ENCODE data around the gene SFXN5.

SFXN5 gene

DNA sequence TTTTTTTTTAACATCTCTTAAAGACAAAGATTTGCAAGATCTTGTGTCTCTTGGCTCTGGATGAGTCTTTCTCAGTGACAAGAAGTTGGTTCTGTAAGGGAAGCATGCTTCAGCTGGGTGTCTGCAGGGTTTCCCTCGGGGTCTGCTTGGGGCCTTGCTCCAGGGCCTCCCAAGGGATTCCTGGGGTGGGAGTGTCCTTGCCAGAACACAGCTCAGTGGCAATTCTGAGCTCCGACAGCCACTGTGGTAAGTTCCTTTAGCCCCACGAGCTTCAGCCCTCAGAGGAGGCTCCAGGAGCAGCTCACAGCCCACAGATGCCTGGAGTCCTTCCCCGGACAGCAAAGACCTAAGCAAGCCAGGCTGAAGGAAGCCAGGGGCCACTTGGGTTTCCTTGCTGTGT is 101.8 kb downstream of the SFXN5 start:
- DNase-seq = no peak

DNA sequence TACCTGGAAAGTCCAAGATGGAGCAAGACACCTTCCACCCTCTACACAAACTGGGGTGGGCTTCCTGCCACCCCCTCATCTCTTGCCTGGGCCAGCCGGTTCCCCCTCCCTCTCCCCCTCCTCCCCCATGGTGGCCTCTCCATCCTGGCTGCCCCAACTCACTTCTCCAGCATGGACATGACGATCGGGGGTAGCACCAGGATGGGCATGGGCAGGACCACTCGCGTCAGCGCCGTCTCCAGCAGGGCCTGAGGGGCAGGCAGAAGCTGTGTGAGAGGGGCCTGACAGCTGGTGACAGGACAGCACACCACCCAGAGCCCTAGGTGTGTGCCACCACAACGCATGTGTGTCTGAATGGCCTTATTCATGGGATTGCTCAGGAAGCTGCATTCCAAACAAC is 103.2 kb downstream of the SFXN5 start:
- no peak for DNase-seq

GRCh38 chr2:72965770-72966450 is 105.6 kb downstream of the SFXN5 start:
- no peak for DNase-seq

GRCh38 chr2:72965016-72965415 is 106.5 kb downstream of the SFXN5 start:
- no peak for DNase-seq

- no peak for DNase-seq
Measured at GRCh38 chr2:72964146-72964525, 107.4 kb downstream of the SFXN5 start.

DNA sequence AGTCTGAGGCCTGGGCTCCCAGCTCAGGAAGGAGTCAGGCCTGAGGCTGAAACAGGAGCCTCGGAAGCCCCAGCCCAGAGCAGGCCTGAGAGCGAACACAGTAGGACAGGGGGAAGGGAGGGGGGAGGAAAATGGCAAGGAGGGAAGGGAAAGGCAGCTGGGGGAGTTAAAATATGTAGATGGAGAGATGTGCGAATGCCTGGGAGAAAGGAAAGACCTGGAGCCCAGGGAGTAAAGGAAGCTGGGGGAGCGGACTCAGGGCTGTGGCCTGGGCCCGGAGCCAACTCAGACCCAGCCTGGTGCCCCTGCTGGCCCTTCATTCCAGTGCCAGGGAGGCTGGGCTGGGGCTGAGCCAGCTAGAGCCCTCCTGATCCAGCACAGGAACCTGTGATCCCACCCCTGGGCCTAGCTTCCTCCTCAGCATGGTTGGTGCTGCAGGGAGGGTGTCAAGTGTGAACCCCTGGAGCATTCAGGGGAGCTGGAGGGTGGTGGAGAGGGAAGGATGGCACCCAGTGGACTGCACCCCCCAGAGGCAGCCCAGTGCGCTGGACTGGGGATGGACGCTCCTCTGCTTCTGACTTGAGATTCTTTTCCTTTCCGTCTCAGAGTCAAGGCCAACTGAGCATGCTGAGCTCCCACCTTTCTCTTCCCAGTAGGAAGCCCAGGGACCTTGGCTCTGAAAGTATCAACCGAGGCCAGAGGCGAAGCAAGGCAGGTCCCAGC is 107.9 kb downstream of the SFXN5 start:
- no peak for DNase-seq

- no peak for DNase-seq
Measured at GRCh38 chr2:72962911-72963310, 108.6 kb downstream of the SFXN5 start.

DNA sequence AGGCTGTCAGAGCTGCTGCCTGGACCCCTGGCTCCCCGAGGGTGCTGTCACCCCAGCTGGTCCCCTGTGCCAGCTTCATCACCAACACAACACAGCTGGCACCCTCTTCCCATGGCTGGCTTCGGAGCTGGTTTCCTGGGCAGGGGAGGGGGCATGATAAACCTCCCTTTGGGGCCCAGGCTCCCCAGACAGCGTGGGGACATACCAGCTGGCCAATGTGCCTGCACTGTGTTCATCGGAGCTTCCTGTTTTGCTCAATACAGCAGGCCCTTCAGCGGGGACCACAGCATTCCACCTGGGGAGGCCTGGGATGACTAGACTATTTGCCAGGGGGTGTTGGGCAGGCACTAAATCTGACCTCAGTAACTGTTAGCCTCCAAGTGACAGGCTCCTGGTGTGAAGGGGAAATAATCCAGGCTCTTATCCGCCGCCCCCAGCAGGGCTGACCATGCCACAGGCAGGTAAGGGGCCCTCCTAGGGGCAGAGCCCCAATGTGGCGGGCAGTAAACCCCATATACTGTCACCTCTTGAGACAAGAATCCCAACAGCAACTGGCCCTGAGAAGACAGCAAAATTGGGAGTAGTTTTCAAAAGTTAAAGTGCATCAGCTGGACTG is 109.6 kb downstream of the SFXN5 start:
- no peak for DNase-seq

GRCh38 chr2:72961036-72961720 is 110.3 kb downstream of the SFXN5 start:
- DNase-seq = no peak

GRCh38 chr2:72959995-72960981 is 111.2 kb downstream of the SFXN5 start:
- DNase-seq = no peak

DNA sequence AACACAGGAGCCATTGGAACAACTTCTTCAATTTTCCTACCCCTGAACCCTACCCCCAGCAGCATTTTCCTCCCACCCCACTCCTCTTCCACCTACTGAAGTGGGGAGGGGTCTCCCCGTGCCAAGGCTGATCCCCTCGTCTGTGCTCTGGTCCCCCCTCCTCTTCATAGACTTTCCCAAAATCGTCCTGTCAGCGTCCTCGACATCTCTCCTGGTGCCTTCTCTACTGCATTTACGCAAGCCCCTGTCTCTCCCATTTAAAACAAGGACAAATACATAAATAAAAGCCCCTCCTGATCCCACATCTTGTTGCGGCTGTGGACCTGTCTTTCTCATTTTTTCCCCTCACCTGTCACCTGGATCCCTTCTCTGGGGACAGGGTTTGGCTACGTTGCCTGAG is 112.0 kb downstream of the SFXN5 start:
- no peak for DNase-seq

GRCh38 chr2:72958542-72959385 is 112.7 kb downstream of the SFXN5 start:
- DNase-seq = no peak

DNA sequence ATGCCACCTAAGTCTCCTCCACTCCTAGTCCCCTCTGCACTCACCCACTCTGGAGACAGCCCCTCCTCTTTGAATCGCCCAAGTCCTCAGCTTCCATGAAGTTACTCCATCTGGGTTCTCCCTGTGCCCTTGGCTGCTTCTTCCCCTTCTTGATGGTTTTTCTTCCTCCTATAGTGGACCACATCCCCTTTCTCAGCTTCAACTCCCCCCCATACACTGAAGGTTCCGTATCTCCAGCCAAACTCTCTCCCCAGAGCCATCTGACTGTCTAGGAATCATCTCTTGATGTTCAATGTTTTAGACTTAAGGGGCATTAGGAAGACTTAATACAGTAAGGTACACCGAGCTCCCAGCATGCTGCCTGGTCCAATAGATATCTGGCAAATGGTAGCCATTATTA is 114.6 kb downstream of the SFXN5 start:
- DNase-seq = no peak

- no peak for DNase-seq
Measured at GRCh38 chr2:72956050-72956395, 115.5 kb downstream of the SFXN5 start.

- DNase-seq = peak; percentile 52
Measured at GRCh38 chr2:72955228-72956049, 116.1 kb downstream of the SFXN5 start.

GRCh38 chr2:72954376-72955227 is 116.9 kb downstream of the SFXN5 start:
- DNase-seq = no peak

DNA sequence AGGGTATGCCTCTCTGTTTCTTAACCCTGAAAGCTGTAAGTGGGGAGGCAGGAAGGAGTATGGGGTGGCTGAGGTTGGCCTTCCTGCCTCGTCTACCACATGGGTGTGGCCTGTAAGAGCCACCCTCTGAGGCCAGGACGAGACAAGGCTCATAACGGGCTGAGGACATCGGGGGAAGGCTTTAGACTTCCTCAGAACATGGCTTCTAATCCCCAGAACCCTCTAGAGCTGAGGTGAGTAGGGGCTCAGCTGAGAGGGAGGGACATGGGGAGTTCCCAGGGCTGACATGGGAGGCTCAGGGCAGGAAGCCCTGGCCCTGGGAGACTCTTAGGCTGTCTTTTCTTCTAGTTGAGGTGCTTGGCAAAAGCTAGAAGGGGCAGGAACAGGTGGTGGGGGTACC is 117.5 kb downstream of the SFXN5 start:
- DNase-seq = no peak

DNA sequence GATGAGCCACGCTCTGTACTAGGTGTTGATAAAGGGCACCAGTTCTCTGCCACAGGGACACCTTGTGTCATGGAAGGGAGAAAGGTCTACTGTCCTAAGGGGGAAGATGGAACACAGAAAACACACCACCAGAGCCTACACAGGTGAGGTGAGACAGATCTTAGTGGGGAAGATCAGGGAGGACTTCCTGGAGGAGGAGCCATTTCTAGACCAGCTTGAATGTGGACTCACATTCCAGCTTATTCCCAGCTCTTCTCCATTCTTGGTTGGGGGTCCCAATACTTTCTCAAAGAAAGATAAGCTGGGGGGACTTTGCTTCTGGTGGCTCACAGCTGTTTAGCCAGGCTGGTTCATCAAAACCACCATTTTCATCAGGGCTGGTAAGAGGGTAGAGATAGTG is 118.0 kb downstream of the SFXN5 start:
- no peak for DNase-seq

- no peak for DNase-seq
Measured at GRCh38 chr2:72952961-72953360, 118.6 kb downstream of the SFXN5 start.

Data from NCI-H2171 (cell line).